Astrocyte (in vitro differentiated cells and primary cell): Measurements from ENCODE around the gene TUBB. TPM values are rescaled to one million over a fixed set of nuclear protein-coding genes. Genes with fewer than 3 reads are reported as not detected.

Source experiments
- DNase-seq: peaks from one replicate; pipeline ENCODE4 v3.0.0-alpha.2; 2010; ENCODE audit warnings: low read depth
- FAIRE-seq: peaks from 2 replicates; lab custom pipeline; 2011; peaks lifted over from hg19 to GRCh38; lab: Jason Lieb, UNC
- H2AFZ ChIP-seq: 2 replicates; pipeline ENCODE4 v1.6.0; 2012; ENCODE audit warnings: low read depth, low read length, inconsistent platforms
- H3K27ac ChIP-seq: 2 replicates; pipeline ENCODE4 v1.5.1; 2011; ENCODE audit warnings: low read depth, low read length, inconsistent platforms
- H3K27me3 ChIP-seq: 2 replicates; pipeline ENCODE4 v1.6.0; 2011; ENCODE audit warnings: low read length, inconsistent platforms; ENCODE audit not compliant: insufficient read depth
- H3K36me3 ChIP-seq: 2 replicates; pipeline ENCODE4 v1.5.1; 2011; ENCODE audit warnings: low read length, inconsistent platforms; ENCODE audit not compliant: insufficient read depth
- H3K4me1 ChIP-seq: 2 replicates; pipeline ENCODE4 v1.5.1; 2011; ENCODE audit warnings: low read length, inconsistent platforms; ENCODE audit not compliant: insufficient read depth
- H3K4me2 ChIP-seq: 2 replicates; pipeline ENCODE4 v1.6.0; 2012; ENCODE audit warnings: low read length, inconsistent platforms
- H3K4me3 ChIP-seq: 2 replicates; pipeline ENCODE4 v1.5.1; 2011; ENCODE audit warnings: low read depth, mild to moderate bottlenecking, low read length, inconsistent platforms; ENCODE audit not compliant: insufficient read depth
- H3K79me2 ChIP-seq: 2 replicates; pipeline ENCODE4 v1.6.0; 2012; ENCODE audit warnings: mild to moderate bottlenecking, low read length, inconsistent platforms; ENCODE audit not compliant: insufficient read depth
- H3K9ac ChIP-seq: 2 replicates; pipeline ENCODE4 v1.6.0; 2012; ENCODE audit warnings: mild to moderate bottlenecking, low read length, inconsistent platforms
- H3K9me3 ChIP-seq: 2 replicates; pipeline ENCODE4 v1.5.1; 2012; ENCODE audit warnings: low read depth, mild to moderate bottlenecking, low read length, inconsistent platforms; ENCODE audit not compliant: insufficient read depth
- H4K20me1 ChIP-seq: 2 replicates; pipeline ENCODE4 v1.6.0; 2012; ENCODE audit warnings: low read length, inconsistent platforms; ENCODE audit not compliant: insufficient read depth
- H3K27ac Mint-ChIP-seq: one replicate; pipeline ENCODE4 v1.8.0; 2021; ENCODE audit warnings: mild to moderate bottlenecking, mixed read lengths; ENCODE audit not compliant: unreplicated experiment
- H3K27me3 Mint-ChIP-seq: one replicate; pipeline ENCODE4 v1.8.0; 2021; ENCODE audit warnings: low read depth, mixed read lengths; ENCODE audit not compliant: unreplicated experiment
- H3K36me3 Mint-ChIP-seq: one replicate; pipeline ENCODE4 v1.8.0; 2021; ENCODE audit warnings: low read depth, mixed read lengths; ENCODE audit not compliant: unreplicated experiment
- H3K4me1 Mint-ChIP-seq: one replicate; pipeline ENCODE4 v1.8.0; 2021; ENCODE audit warnings: low read depth, mixed read lengths; ENCODE audit not compliant: unreplicated experiment
- H3K4me3 Mint-ChIP-seq: one replicate; pipeline ENCODE4 v1.8.0; 2021; ENCODE audit warnings: mild to moderate bottlenecking, moderate library complexity, mixed read lengths; ENCODE audit not compliant: unreplicated experiment
- H3K9me3 Mint-ChIP-seq: one replicate; pipeline ENCODE4 v1.8.0; 2021; ENCODE audit warnings: mild to moderate bottlenecking, mixed read lengths; ENCODE audit not compliant: unreplicated experiment
- EZH2 ChIP-seq: IDR thresholded peaks from 2 replicates; pipeline ENCODE4 v1.6.1; 2012; ENCODE audit warnings: mild to moderate bottlenecking, low read length, inconsistent platforms; ENCODE audit not compliant: insufficient read depth
- total RNA-seq: library from RNA; stranded (reverse); gene quantifications from 2 replicates; pipeline ENCODE4 v1.2.1, GENCODE V29; 2021
- TF ChIP-seq, protein P1 (sequence below): IDR thresholded peaks from 2 replicates; pipeline ENCODE4 v1.5.1; 2011; ENCODE audit warnings: low read depth, mild to moderate bottlenecking, inconsistent platforms, low read length, moderate library complexity; ENCODE audit not compliant: insufficient read depth

The TUBB gene
- total RNA-seq, 1 donor from 2014 or later = 887 TPM

DNA sequence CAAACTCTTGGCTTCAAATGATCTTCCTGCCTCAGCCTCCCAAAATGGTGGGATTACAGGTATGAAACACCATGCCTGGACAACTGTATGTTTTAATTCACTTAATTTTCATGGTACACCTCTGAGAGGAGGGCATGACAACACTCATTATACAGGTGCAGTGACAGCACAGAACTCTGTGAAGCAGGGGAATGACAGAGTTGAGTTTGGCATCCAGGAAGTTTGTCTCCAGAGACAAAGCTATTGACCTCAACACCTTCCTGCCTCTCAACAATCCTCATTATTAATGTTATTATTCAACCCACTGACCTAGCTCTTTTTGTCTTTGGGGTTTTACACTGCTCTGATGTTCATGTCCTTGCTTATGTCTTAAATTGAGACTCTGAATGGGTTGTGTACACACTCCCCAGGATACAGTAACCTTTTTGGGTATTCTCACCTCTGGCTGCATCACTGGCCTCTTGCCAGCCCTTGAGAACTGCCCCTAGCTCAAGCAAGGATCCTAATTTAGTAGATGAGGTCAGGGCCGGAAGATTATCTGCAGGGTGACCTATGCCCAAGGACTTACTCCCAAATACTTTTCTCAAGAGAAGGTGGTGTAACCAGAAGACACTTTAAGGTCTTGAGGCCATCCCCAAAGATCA is 37.2 kb downstream of the TUBB start:
- Histone ChIP-seq H3K9me3 (no peaks in the 10 kb centered on the region), H2AFZ (no peak overlapping the region), H3K36me3 (no peaks in the 10 kb centered on the region), H3K27me3 (no peaks in the 10 kb centered on the region), H3K79me2 (no peaks in the 10 kb centered on the region), H3K4me3 (no peak overlapping the region), H3K4me2 (no peak overlapping the region), H3K27ac (peak overlapping the region; percentile 50), H3K4me1 (peaks cover 30% of the 10 kb centered on the region), H4K20me1 (no peaks in the 10 kb centered on the region), H3K9ac (no peak overlapping the region)
- Mint-ChIP-seq H3K9me3 (no peaks in the 10 kb centered on the region), H3K36me3 (no peaks in the 10 kb centered on the region), H3K27me3 (no peaks in the 10 kb centered on the region), H3K27ac (peak overlapping the region; percentile 92), H3K4me1 (peaks cover 47% of the 10 kb centered on the region), H3K4me3 (no peak overlapping the region)
- FAIRE-seq (no peak), DNase-seq (no peak)
- TF ChIP-seq, protein P1, sequence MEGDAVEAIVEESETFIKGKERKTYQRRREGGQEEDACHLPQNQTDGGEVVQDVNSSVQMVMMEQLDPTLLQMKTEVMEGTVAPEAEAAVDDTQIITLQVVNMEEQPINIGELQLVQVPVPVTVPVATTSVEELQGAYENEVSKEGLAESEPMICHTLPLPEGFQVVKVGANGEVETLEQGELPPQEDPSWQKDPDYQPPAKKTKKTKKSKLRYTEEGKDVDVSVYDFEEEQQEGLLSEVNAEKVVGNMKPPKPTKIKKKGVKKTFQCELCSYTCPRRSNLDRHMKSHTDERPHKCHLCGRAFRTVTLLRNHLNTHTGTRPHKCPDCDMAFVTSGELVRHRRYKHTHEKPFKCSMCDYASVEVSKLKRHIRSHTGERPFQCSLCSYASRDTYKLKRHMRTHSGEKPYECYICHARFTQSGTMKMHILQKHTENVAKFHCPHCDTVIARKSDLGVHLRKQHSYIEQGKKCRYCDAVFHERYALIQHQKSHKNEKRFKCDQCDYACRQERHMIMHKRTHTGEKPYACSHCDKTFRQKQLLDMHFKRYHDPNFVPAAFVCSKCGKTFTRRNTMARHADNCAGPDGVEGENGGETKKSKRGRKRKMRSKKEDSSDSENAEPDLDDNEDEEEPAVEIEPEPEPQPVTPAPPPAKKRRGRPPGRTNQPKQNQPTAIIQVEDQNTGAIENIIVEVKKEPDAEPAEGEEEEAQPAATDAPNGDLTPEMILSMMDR = no peak
- TF ChIP-seq EZH2 = no peak

DNA sequence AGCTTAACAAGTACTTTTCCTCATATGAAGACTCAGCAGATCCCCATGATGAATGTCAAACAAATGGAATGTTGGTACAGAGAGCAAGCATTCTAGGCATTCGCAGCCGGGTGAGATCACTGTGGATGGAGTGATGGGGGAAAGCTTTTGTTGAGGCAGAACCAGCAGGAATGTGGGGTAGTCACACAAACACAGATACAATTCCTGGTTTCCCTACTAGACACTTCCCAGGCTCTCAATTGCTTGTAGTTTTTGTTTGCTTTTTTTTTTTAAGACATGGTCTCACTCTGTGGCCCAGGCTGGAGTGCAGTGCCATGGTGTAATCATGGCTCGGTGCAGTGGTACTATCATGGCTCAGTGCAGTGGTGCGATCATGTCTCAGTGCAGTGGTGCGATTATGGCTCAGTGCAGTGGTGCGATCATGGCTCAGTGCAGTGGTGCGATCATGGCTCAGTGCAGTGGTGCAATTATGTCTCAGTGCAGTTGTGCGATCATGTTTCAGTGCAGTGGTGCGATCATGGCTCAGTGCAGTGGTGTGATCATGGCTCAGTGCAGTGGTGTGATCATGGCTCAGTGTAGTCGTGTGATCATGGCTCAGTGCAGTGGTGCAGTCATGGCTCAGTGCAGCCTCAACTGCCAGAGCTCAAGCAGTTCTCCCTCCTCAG is 39.6 kb downstream of the TUBB start:
- Mint-ChIP-seq H3K36me3 (no peaks in the 10 kb centered on the region), H3K27ac (peak overlapping the region; percentile 99), H3K4me1 (peaks cover 51% of the 10 kb centered on the region), H3K27me3 (no peaks in the 10 kb centered on the region), H3K4me3 (peak overlapping the region; percentile 30), H3K9me3 (no peaks in the 10 kb centered on the region)
- peak overlapping the region; percentile 100 for H3K27ac ChIP-seq
- no peak for TF ChIP-seq EZH2
- TF ChIP-seq, protein P1 = no peak
- H3K4me1 ChIP-seq = peaks cover 28% of the 10 kb centered on the region
- peak; percentile 99 for DNase-seq
- peak overlapping the region; percentile 2 for H3K4me2 ChIP-seq
- FAIRE-seq = peak; percentile 37
- H3K79me2 ChIP-seq = no peaks in the 10 kb centered on the region
- no peaks in the 10 kb centered on the region for H3K9me3 ChIP-seq
- H3K36me3 ChIP-seq = no peaks in the 10 kb centered on the region
- no peaks in the 10 kb centered on the region for H3K27me3 ChIP-seq
- no peaks in the 10 kb centered on the region for H4K20me1 ChIP-seq
- peak overlapping the region; percentile 81 for H3K9ac ChIP-seq
- H2AFZ ChIP-seq = no peak overlapping the region
- H3K4me3 ChIP-seq = no peak overlapping the region

DNA sequence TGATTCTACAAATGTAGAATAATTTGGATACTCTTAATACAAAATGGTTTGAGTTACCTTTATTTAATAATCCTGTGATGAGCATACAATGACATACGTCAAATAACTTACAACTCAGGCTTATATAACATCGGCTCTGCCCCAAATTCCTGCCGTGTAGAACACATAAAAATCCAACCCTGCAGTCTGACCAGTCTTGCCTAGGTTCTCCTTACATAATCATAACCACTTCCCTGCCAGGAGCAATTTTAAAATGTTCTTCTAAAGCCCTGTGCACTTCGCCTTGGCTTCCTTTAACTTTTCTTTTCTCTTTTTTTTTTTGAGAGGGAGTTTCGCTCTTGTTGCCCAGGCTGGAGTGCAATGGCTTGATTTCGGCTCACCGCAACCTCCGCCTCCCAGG is 40.4 kb downstream of the TUBB start:
- Mint-ChIP-seq H3K4me1 (peaks cover 58% of the 10 kb centered on the region), H3K27me3 (no peaks in the 10 kb centered on the region), H3K4me3 (no peak overlapping the region), H3K9me3 (no peaks in the 10 kb centered on the region), H3K36me3 (no peaks in the 10 kb centered on the region), H3K27ac (peak overlapping the region; percentile 99)
- Histone ChIP-seq H3K36me3 (no peaks in the 10 kb centered on the region), H2AFZ (no peak overlapping the region), H3K27me3 (no peaks in the 10 kb centered on the region), H3K4me2 (no peak overlapping the region), H3K79me2 (no peaks in the 10 kb centered on the region), H3K27ac (peak overlapping the region; percentile 100), H3K9me3 (no peaks in the 10 kb centered on the region), H4K20me1 (no peaks in the 10 kb centered on the region), H3K4me3 (no peak overlapping the region), H3K9ac (no peak overlapping the region), H3K4me1 (peaks cover 24% of the 10 kb centered on the region)
- no peak for TF ChIP-seq EZH2
- TF ChIP-seq, protein P1 = no peak
- no peak for FAIRE-seq
- DNase-seq = no peak
